Left ventricle myocardium superior (tissue), 1 donor: ENCODE measurements around the gene IFNA16. TPM values are rescaled to one million over a fixed set of nuclear protein-coding genes. Genes with fewer than 3 reads are reported as not detected.
"Not testable (repeated sequence)": the region's sequence is repeated elsewhere in the genome, so short reads cannot be mapped to it uniquely, and the experiment has no call there.

Source experiments
- ATAC-seq: fragments of 200-7000 bp; cut with Tn5 transposase; one replicate; pipeline ENCODE4 v1.9.1; 2020; ENCODE audit warnings: mild to moderate bottlenecking, moderate library complexity
- DNase-seq: peaks from one replicate; pipeline ENCODE4 v3.0.0-alpha.2; 2020
- intact Hi-C: fragments of 100-400 bp; cut with micrococcal nuclease; formaldehyde crosslinking; loops from one replicate; pipeline ENCODE4 v1.11.0; 2022
- total RNA-seq: library from RNA; stranded (reverse); fragmentation: NEBNext Ultra II Directional; extraction: Animal tissue kit (Norgen Biotek cat#: 25700); gene quantifications from one replicate; pipeline ENCODE4 v1.2.1, GENCODE V29; 2021
- donor health status: DM: no; HTN: yes; CAD: no; lungs with severe emphysema.

IFNA16 gene
- total RNA-seq, 1 donor from 2014 or later = not detected

DNA sequence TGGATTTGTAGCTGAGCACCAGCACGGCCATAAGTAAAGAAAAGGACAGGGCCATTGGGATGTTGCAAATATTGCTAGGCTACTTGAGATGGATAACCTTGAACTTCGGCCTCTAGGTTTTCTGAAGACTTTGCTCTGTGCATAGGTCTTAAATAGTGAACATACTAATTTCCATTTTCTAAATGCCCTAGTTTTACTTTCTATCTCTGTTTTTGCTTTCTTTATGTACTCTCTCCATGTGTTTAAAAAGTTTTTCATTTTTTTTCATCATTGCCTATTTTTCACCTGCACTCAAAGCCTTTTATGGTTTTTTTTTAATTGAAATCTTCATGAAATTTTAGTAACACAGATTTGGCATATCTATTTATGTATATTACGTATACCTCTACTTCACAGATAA, 10.1 kb downstream of the IFNA16 start, which contains the start of gene IFNA10:
Gene IFNA10, minus strand, starts transcription at position 101 of the 400 bp plus-strand sequence. Its CDS starts 46 bp downstream, at position 55.
- DNase-seq, ATAC-seq, intact Hi-C loops: not testable (repeated sequence)

GRCh38 chr9:21205204-21205603, 11.9 kb downstream of the IFNA16 start:
- no peak for ATAC-seq
- no peak for DNase-seq
- intact Hi-C loops = no loop called here

- intact Hi-C loops, DNase-seq, ATAC-seq: not testable (repeated sequence)
Measured at GRCh38 chr9:21202105-21202504, 15.0 kb downstream of the IFNA16 start, which contains the start of gene IFNA7. IFNA7 (minus strand) TSS chr9:21202205; CDS start chr9:21202165, 40 bp downstream.

DNA sequence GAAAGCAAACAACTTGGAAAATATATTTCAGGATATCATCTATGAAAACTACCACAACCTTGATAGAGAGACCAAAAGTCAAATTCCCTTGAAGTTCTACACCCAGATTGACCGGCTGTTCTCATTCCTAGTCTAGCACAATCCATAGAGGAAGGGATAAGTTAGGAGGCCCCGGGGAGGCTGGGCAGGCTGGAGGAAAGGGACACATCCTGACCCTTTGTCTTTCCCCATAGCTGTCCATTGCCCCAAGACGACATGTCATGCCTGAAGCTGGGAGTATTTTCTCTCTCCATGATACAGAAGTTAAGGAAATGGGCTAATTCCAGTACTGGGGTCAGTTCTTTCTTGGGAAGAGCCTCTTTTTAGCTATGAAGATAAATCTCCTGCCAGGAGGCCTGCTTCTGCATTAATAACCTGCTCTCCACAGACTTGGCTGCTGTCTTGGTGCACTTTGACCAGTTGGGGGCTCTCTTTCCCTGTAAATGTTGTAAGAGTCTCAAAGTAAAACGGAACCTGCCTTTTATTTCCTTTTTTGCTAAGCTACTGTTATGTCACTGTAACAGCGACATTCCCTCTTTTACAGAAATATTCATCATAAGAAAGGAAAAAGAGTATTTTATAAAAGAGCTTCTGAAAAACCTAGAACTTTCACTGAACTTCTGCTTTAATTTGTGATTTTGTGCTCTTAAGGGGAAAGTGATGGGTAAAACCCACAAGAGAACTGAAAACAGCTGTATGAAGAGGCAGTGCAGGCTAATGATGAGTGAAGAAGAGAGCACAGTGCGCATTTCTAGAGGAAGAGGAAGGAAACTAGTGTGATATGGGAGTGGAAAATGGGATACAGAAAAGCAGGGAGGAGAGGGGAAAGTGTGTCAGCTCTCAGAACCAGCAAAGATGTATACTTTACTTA, 22.0 kb downstream of the IFNA16 start:
- ATAC-seq = peak; percentile 73
- DNase-seq, intact Hi-C loops: not testable (repeated sequence)

DNA sequence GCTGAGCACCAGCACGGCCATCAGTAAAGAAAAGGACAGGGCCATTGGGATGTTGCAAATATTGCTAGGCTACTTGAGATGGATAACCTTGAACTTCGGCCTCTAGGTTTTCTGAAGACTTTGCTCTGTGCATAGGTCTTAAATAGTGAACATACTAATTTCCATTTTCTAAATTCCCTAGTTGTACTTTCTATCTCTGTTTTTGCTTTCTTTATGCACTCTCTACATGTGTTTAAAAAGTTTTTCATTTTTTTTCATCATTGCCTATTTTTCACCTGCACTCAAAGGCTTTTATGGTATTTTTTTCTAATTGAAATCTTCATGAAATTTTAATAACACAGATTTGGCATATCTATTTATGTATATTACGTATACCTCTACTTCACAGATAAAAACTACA, 29.6 kb downstream of the IFNA16 start, which contains the start of gene IFNA4:
Gene IFNA4, minus strand, starts transcription at position 101 of the 400 bp plus-strand sequence. Its CDS starts 56 bp downstream, at position 45.
- ATAC-seq, intact Hi-C loops, DNase-seq: not testable (repeated sequence)

GRCh38 chr9:21182810-21183736, 34.0 kb downstream of the IFNA16 start:
- DNase-seq, intact Hi-C loops: not testable (repeated sequence)
- peak; percentile 40 for ATAC-seq

GRCh38 chr9:21174671-21175070, 42.4 kb downstream of the IFNA16 start:
- intact Hi-C loops = no loop called here
- DNase-seq (no peak), ATAC-seq (no peak)

DNA sequence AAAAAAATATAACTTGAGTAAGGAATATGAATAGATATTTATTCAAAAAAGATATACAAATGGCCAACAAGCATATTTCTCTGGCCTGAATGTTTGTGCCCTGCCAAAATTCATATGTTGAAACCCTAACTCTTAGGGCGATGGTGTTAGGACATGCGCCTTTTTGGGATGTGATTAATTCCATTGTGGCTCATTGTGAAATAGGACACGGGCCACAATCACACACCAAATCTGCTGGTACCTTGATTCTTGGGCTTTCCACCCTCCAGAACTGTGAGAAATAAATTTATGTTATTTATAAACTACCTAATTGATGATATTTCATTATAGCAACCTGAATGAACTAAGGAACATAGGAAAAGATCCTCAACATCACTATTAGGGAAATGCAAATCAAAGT, 45.0 kb downstream of the IFNA16 start:
- no peak for DNase-seq
- ATAC-seq = no peak
- intact Hi-C loops = no loop called here

- ATAC-seq (no peak), DNase-seq (no peak)
- intact Hi-C loops = no loop called here
Measured at GRCh38 chr9:21171351-21171750, 45.8 kb downstream of the IFNA16 start.

GRCh38 chr9:21166560-21166959, 50.6 kb downstream of the IFNA16 start, which contains the start of gene IFNA21:
IFNA21 (minus strand) TSS chr9:21166660; CDS start chr9:21166612, 48 bp downstream.
- ATAC-seq, intact Hi-C loops, DNase-seq: not testable (repeated sequence)

Other genes with a start within 250 kb of the IFNA16 start
- gene HACD4, start 185.7 kb downstream of the IFNA16 start, total RNA-seq = 0.89 TPM
- not detected for gene IFNB1, start 139.4 kb downstream of the IFNA16 start, total RNA-seq
- not detected for gene IFNW1, start 75.5 kb downstream of the IFNA16 start, total RNA-seq
- gene IFNA21, start 50.7 kb downstream of the IFNA16 start, total RNA-seq = not detected
- gene IFNA4, start 29.7 kb downstream of the IFNA16 start, total RNA-seq = not detected
- gene IFNA7, start 15.1 kb downstream of the IFNA16 start, total RNA-seq = not detected
- gene IFNA10, start 10.2 kb downstream of the IFNA16 start, total RNA-seq = not detected
- not detected for gene IFNA17, start 10.9 kb upstream of the IFNA16 start, total RNA-seq
- gene IFNA14, start 22.7 kb upstream of the IFNA16 start, total RNA-seq = not detected
- gene IFNA5, start 88.0 kb upstream of the IFNA16 start, total RNA-seq = not detected
- gene KLHL9, start 118.1 kb upstream of the IFNA16 start, total RNA-seq = 11.2 TPM
- not detected for gene IFNA6, start 133.6 kb upstream of the IFNA16 start, total RNA-seq
- gene IFNA13, start 150.7 kb upstream of the IFNA16 start, total RNA-seq = not detected
- not detected for gene IFNA2, start 168.1 kb upstream of the IFNA16 start, total RNA-seq
- not detected for gene IFNA8, start 191.8 kb upstream of the IFNA16 start, total RNA-seq
- gene IFNA1, start 223.1 kb upstream of the IFNA16 start, total RNA-seq = not detected